ENCODE measurements around the gene MBNL1.
"Not testable (repeated sequence)": the region's sequence is repeated elsewhere in the genome, so short reads cannot be mapped to it uniquely, and the experiment has no call there.

Gene MBNL1

DNA sequence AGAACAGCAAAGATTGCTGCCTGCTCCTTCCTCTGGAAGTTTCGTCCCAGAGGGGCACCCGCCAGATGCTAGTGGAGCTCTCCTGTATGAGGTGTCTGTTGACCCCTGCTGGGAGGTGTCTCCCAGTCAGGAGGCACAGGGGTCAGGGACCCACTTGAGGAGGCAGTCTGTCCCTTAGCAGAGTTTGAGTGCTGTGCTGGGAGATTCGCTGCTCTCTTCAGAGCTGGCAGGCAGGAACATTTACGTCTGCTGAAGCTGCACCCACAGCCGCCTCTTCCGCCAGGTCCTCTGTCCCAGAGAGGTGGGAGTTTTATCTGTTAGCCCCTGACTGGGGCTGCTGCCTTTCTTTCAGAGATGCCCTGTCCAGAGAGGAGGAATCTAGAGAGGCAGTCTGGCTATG lies 103.9 kb downstream of the MBNL1 start:
- not testable (repeated sequence) for DNase-seq, H3K27me3 Mint-ChIP-seq, H3K4me3 Mint-ChIP-seq, H3K27ac Mint-ChIP-seq, H3K9me3 Mint-ChIP-seq
- peaks cover 74% of the 10 kb centered on the region for H3K4me1 Mint-ChIP-seq
- CTCF ChIA-PET, result interaction anchor here (0.6 kb wide), 1 partner anchor 161 kb away, joined by 3 read pairs; no protein-coding TSS in a partner anchor
- peaks cover 74% of the 10 kb centered on the region for H3K36me3 Mint-ChIP-seq

DNA sequence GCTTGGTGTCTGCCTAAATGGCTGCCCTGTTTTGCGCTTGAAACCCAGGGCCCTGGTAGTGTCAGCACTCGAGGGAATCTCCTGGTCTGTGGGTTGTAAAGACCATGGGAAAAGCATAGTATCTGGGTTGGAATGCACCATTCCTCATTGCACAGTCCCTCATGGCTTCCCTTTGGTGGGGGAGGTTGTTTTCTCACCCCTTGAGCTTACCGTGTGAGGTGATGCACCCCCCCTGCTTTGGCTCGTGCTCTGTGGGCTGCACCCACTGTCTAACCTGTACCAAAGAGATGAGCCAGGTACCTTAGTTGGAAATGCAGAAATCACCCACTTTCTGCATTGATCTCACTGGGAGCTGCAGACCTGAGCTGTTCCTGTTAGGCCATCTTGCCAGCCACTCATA lies 104.7 kb downstream of the MBNL1 start:
- H3K36me3 Mint-ChIP-seq, result peaks cover 71% of the 10 kb centered on the region
- no peaks in the 10 kb centered on the region for H3K27me3 Mint-ChIP-seq
- H3K27ac Mint-ChIP-seq, result peak overlapping the region; percentile 69
- no peak overlapping the region for H3K4me3 Mint-ChIP-seq
- peaks cover 70% of the 10 kb centered on the region for H3K4me1 Mint-ChIP-seq
- no peaks in the 10 kb centered on the region for H3K9me3 Mint-ChIP-seq
- CTCF ChIA-PET, result interaction anchor here (0.6 kb wide), 1 partner anchor 162 kb away, joined by 3 read pairs; no protein-coding TSS in a partner anchor
- DNase-seq, result no peak

DNA sequence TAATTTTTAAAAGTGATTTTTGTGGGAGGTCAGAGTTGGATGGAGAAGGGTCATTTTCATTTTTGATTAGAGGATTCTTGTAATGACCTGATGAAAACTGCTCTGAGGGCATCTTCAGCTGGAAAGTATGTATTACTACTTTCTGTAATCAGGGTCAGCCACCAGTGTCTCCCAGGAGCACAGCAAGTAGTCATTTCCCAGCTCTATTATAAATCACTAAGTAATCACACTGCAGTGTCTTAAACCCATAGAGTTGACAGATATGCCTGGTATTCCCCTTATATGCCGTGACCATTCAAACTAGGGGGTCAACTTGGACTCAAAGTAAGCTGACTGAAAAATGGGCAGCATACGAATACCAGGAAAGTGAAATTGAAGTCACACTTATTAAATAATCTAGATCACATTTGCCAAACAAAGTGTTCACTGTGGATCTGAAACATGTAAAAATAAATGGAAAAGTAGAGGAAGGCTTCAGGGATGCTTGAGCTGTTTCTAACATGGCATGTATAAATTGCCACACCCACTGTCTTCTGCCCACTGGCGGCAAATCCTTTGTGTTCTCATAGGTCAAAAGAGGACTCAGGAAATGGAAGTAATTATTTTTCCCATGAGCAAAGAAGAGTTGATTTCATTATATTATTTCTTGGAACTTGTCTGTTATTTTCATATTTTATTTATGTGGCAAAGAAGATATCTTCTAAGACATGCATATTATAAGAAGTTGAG lies 105.7 kb downstream of the MBNL1 start:
- CTCF ChIA-PET, result interaction anchor here (0.6 kb wide), 1 partner anchor 35 kb away, joined by 3 read pairs; no protein-coding TSS in a partner anchor
- no peak for DNase-seq
- H3K36me3 Mint-ChIP-seq, result peaks cover 66% of the 10 kb centered on the region
- no peaks in the 10 kb centered on the region for H3K27me3 Mint-ChIP-seq
- no peak overlapping the region for H3K27ac Mint-ChIP-seq
- H3K4me3 Mint-ChIP-seq, result no peak overlapping the region
- peaks cover 61% of the 10 kb centered on the region for H3K4me1 Mint-ChIP-seq
- H3K9me3 Mint-ChIP-seq, result no peaks in the 10 kb centered on the region

DNA sequence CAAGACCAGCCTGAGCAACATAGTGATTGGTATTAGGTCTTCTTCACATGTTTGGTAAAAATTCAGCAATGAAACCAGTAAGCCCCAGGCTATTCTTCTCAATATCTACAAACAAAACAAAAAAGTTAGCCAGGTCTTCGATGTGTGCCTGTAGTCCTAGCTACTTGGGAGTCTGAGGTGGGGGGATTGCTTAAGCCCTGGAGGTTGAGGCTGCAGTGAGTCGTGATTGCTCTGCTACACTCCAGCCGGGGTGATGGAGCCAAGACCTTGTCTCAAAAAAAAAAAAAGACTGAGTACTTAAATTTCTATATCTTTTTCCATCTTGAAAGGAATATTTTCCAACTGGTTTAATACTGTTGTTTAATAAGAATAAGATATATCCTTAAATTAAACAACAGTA lies 106.8 kb downstream of the MBNL1 start:
- no peaks in the 10 kb centered on the region for H3K27me3 Mint-ChIP-seq
- H3K4me3 Mint-ChIP-seq, result no peak overlapping the region
- CTCF ChIA-PET, result no interaction called here
- no peak for DNase-seq
- H3K36me3 Mint-ChIP-seq, result peaks cover 61% of the 10 kb centered on the region
- no peaks in the 10 kb centered on the region for H3K9me3 Mint-ChIP-seq
- peaks cover 57% of the 10 kb centered on the region for H3K4me1 Mint-ChIP-seq
- peak overlapping the region; percentile 64 for H3K27ac Mint-ChIP-seq

DNA sequence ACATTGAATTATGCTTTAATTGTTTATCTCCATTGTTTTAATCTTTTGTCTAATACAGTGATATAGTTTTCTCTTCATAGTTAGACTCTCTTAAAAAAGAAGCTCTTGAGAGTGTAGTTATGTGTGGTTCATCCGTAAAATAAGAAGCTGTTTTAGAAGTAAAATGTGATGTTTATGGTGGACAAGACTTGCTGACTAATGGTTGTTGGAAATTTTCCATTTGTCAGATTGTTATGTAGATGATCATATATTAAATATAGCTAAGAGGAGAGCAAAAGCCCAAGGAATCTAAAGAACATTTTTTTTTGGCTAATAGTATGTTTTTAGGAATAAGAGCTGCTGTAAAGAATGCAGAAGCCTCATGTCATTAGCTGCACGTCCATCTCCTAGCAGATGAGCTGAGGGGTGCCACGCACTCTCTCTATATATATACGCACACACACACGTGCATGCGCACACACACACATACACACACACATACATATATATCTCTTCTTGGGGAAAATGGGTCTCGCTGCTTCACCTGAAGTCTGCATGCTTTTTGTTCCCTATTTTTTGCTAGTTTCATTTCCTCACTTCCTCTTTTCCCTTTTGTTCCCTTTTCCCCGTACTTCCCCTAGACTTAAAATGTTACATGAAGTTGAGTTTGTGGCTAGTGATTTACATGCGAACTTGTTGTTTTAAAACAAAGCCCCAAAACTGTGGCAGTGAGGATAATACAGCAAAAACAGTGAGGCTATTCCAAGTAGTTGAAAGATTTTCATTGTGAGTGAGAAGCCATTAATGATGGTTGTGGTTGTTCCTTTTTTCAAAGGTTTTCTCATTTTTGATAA lies 107.8 kb downstream of the MBNL1 start:
- Mint-ChIP-seq H3K27ac (peak overlapping the region; percentile 60), H3K9me3 (no peaks in the 10 kb centered on the region), H3K4me1 (peaks cover 49% of the 10 kb centered on the region), H3K36me3 (peaks cover 54% of the 10 kb centered on the region), H3K27me3 (no peaks in the 10 kb centered on the region), H3K4me3 (no peak overlapping the region)
- no peak for DNase-seq
- CTCF ChIA-PET, result no interaction called here

DNA sequence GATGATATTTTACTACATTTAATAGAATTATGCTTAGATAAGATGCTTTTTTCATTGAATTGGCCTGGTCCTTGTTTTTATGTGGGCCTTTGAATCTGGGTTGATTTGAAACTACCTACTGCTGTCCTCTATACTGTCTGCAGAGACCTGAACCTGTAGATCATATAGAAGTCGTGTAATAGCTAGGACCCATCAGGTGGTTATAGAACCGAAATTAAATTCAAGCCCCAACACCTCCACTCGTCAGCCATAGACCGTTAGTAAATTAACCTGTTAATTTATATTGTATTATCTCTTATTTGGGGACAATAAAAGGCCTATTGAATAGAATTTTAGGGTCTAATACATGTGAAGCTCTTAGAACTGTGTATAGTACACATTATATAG lies 108.4 kb downstream of the MBNL1 start:
- peaks cover 49% of the 10 kb centered on the region for H3K36me3 Mint-ChIP-seq
- no peak for DNase-seq
- no peaks in the 10 kb centered on the region for H3K9me3 Mint-ChIP-seq
- H3K4me1 Mint-ChIP-seq, result peaks cover 48% of the 10 kb centered on the region
- CTCF ChIA-PET, result no interaction called here
- H3K27me3 Mint-ChIP-seq, result no peaks in the 10 kb centered on the region
- H3K4me3 Mint-ChIP-seq, result no peak overlapping the region
- peak overlapping the region; percentile 49 for H3K27ac Mint-ChIP-seq

DNA sequence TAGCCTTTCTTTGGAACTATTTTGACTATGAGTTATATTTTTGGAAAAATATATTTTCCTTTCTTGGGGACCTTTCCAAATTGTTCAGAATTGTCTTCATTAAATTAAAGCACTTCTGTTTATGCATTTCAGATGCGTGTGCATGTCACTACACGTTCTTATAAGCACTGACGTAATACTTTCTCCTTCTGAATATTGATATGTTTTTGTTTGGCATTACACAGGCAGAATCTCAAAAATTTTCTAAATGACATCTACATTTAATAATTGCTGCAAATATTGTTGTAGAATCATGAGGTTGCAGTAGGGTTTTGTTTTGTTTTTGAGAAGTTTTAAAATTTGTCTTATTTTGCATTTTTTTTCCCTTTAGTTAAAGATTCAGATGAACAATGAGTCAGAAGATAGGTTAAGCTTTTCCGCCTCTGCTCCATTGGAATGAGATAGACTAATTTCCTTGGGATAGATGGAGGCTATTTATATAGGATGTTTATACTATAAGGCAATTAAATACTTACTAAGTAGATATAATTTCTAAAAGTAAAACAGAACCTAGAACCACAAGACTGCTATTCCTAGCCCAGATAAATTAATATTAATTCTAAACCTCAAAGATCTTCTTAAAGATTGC lies 110.8 kb downstream of the MBNL1 start:
- H3K27me3 Mint-ChIP-seq, result no peaks in the 10 kb centered on the region
- H3K4me3 Mint-ChIP-seq, result no peak overlapping the region
- peaks cover 55% of the 10 kb centered on the region for H3K4me1 Mint-ChIP-seq
- H3K27ac Mint-ChIP-seq, result peak overlapping the region; percentile 24
- no peaks in the 10 kb centered on the region for H3K9me3 Mint-ChIP-seq
- CTCF ChIA-PET, result no interaction called here
- peaks cover 46% of the 10 kb centered on the region for H3K36me3 Mint-ChIP-seq
- DNase-seq, result no peak

DNA sequence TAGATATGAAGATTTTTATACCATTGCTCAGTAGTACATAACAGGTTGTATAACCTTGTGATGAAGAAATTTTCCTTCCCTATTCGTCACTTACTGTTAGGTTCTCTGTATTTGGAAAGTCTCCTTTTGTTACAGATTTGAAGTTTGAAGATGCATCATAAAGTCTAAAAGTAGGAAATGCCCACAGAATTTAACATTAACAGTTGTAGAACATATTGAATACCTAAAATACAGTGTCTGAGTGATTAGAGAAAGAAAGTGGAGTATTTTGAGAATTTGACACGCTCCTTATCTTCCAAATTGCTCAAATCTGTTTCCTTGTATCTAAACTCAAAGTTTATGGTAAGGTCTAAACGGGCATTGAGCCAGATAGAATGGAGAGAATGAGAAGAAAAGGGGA lies 111.3 kb downstream of the MBNL1 start:
- peaks cover 41% of the 10 kb centered on the region for H3K36me3 Mint-ChIP-seq
- H3K27ac Mint-ChIP-seq, result peak overlapping the region; percentile 51
- H3K4me3 Mint-ChIP-seq, result no peak overlapping the region
- DNase-seq, result no peak
- no peaks in the 10 kb centered on the region for H3K27me3 Mint-ChIP-seq
- H3K9me3 Mint-ChIP-seq, result no peaks in the 10 kb centered on the region
- peaks cover 51% of the 10 kb centered on the region for H3K4me1 Mint-ChIP-seq
- CTCF ChIA-PET, result no interaction called here

DNA sequence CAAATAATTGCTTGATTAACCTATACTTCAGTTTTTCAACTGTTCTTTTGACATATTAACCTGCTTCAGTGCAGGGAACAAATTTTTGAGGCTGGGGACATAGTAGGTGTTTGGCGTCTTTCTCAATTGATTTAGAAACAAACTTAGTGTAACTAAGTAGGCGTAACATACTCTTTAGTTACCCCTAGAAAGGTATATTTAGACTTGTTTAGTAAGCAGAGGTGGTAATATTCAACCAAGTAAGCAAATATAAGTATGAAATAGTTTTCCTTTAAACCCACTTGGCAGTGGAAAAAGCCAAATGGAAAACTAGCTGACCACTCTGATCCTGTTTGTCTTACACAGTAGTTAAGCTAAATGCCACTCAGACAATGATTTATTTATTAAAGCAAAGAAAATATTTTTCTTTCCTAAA lies 113.2 kb downstream of the MBNL1 start:
- peaks cover 34% of the 10 kb centered on the region for H3K36me3 Mint-ChIP-seq
- no peaks in the 10 kb centered on the region for H3K27me3 Mint-ChIP-seq
- no peak overlapping the region for H3K4me3 Mint-ChIP-seq
- no peaks in the 10 kb centered on the region for H3K9me3 Mint-ChIP-seq
- peaks cover 48% of the 10 kb centered on the region for H3K4me1 Mint-ChIP-seq
- H3K27ac Mint-ChIP-seq, result no peak overlapping the region
- DNase-seq, result no peak
- CTCF ChIA-PET, result interaction anchor here (1.1 kb wide), 1 partner anchor 13 kb away, joined by 3 read pairs; no protein-coding TSS in a partner anchor

DNA sequence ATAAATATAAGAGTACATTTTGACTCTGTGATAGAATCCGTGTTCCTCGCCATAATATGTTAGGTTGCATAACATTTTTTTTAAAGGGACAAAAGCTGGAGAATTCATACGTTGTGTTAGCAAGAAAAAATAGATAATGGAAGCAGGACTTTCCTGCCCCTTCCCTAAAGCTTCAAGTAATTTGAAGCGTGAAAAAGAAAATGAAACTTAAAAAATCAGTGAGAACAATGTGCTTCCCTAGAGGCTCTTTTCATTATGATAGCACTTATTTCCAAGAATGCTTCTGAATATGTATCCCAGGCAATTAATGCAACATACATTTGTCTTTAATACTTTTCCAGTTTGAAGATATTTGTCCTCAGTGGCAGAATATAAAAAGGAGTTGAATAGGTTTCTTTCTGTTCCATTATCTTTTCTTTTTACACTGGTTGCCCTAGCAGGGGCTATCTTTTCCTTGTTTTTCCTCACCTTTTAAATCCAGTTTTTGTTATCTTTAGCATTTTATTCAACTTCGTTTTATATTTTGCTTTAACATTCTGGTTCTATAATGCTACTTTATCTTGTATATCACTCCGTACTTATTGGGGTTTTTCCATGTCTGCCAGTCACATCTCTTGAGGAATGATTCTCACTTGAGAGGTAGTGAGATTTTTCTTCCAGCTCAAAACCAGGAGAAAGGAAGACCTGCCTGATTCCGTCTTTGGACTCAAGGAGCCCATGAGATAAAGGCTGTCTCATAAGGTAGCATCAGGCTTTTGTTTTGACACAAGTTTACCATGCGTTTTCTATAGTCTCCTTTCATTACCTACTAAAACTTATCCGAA lies 113.8 kb downstream of the MBNL1 start:
- H3K36me3 Mint-ChIP-seq, result peaks cover 36% of the 10 kb centered on the region
- peak overlapping the region; percentile 26 for H3K4me3 Mint-ChIP-seq
- CTCF ChIA-PET, result interaction anchor here (1.1 kb wide), 1 partner anchor 13 kb away, joined by 3 read pairs; no protein-coding TSS in a partner anchor
- H3K27me3 Mint-ChIP-seq, result no peaks in the 10 kb centered on the region
- H3K4me1 Mint-ChIP-seq, result peaks cover 49% of the 10 kb centered on the region
- peak overlapping the region; percentile 85 for H3K27ac Mint-ChIP-seq
- no peak for DNase-seq
- no peaks in the 10 kb centered on the region for H3K9me3 Mint-ChIP-seq

DNA sequence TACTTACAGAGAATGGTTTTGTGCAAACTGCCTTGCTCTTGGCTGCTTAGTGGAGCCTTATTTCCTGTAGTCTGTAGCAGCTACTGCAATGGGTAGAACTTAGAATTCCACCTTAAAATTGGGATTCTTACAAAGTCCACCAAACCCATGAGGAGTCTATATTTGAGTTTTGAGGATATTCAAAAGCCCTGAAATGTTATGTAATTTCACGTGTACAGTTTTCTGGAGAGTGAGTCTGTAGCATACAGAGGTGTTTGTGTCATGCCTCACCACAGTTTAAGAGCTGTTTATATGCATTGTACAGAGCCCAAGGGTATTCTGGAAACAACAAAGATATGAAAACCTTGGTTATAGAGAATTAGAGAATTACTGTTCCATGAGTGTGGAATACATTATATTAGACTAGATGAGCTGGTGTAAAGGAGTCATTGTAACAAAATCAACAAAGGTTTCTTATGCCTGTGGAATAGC lies 114.4 kb downstream of the MBNL1 start:
- Mint-ChIP-seq H3K4me1 (peaks cover 44% of the 10 kb centered on the region), H3K9me3 (no peaks in the 10 kb centered on the region)

DNA sequence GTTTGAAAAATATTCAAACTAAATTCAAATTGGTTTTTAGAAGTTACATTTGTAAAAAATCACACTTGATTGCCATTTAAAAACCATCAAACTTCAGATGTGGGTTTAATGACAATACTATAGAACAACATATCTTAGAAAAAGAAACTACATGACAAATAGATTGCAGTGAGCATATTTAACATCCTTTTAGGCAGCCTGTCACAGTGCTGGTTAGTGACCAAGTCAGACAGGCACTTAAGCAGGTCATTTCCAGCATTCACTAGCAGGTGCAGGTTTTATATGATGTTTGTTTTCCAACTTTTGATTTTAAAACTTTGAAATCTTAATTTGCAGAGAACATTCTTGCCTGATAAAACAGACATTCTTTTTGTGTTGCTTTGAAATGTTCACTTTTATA lies 115.7 kb downstream of the MBNL1 start:
- Mint-ChIP-seq H3K27me3 (no peaks in the 10 kb centered on the region), H3K4me3 (no peak overlapping the region), H3K9me3 (no peaks in the 10 kb centered on the region), H3K27ac (no peak overlapping the region), H3K4me1 (peaks cover 51% of the 10 kb centered on the region), H3K36me3 (peaks cover 35% of the 10 kb centered on the region)
- DNase-seq, result no peak
- CTCF ChIA-PET, result no interaction called here

More for the DNA sequence above, 114.4 kb downstream of the MBNL1 start:
- Mint-ChIP-seq H3K27me3 (no peaks in the 10 kb centered on the region), H3K4me3 (no peak overlapping the region), H3K27ac (peak overlapping the region; percentile 71), H3K36me3 (peaks cover 33% of the 10 kb centered on the region)
- CTCF ChIA-PET, result no interaction called here
- DNase-seq, result no peak

DNA sequence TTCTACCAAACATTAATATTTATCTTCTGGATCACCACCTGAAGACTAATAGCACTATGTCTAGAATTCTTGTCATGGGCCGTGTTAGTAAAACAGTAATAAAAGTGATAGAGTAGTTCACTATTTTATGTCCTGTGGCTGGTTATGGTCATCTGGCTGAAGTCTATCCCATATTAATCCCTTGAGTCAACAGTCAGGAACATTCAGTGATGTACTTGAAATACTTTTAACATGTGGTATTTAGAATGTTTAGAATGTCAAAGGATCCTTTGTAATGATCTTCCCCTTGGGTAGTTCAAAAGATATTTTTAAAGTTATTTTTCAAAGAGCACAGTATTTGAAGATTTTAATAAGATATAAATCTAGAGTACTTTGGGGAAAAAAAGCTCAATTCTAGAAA lies 117.0 kb downstream of the MBNL1 start:
- Mint-ChIP-seq H3K27ac (no peak overlapping the region), H3K4me1 (peaks cover 47% of the 10 kb centered on the region), H3K27me3 (no peaks in the 10 kb centered on the region), H3K4me3 (no peak overlapping the region), H3K9me3 (no peaks in the 10 kb centered on the region), H3K36me3 (peaks cover 32% of the 10 kb centered on the region)
- CTCF ChIA-PET, result no interaction called here
- no peak for DNase-seq

DNA sequence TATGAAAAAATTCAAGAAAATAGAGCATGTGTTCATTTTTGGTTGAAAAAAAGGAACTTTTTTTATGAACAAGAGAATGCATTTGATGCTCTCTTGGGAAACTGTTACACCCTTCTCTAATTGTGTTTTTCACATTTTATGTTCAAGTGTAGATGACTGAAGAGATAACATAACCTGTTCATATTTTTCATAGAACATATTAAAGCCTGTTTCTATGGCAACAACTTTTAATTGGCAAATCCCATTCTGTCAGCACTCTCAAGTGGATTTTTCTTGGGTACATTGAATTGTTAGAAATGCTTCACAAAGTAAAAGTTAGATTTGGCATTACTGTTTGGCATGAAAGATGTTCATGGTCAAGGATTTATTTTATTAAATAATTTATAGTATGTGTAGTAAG lies 117.5 kb downstream of the MBNL1 start:
- no peak overlapping the region for H3K27ac Mint-ChIP-seq
- peaks cover 35% of the 10 kb centered on the region for H3K36me3 Mint-ChIP-seq
- no peak overlapping the region for H3K4me3 Mint-ChIP-seq
- H3K27me3 Mint-ChIP-seq, result no peaks in the 10 kb centered on the region
- H3K4me1 Mint-ChIP-seq, result peaks cover 47% of the 10 kb centered on the region
- no peak for DNase-seq
- CTCF ChIA-PET, result no interaction called here
- H3K9me3 Mint-ChIP-seq, result no peaks in the 10 kb centered on the region
